H9 (cell line): ENCODE results near the gene ADSS1. TPM values are rescaled to one million over a fixed set of nuclear protein-coding genes. Genes with fewer than 3 reads are reported as not detected.

Experiments
- DNase-seq: peaks from one replicate; pipeline ENCODE4 v3.0.0-alpha.2; 2017
- H2AFZ ChIP-seq: one replicate; pipeline ENCODE4 v1.6.1; 2013; ENCODE audit warnings: mild to moderate bottlenecking, low read length, control low read depth, moderate library complexity
- H2AK5ac ChIP-seq: 2 replicates; pipeline ENCODE4 v1.6.1; 2013; ENCODE audit warnings: low read length, control low read depth, mixed read lengths; ENCODE audit not compliant: insufficient read length
- H2BK120ac ChIP-seq: one replicate; pipeline ENCODE4 v1.6.1; 2013; ENCODE audit warnings: low read depth, mild to moderate bottlenecking, low read length, control low read depth, inconsistent platforms; ENCODE audit not compliant: poor library complexity, severe bottlenecking
- H2BK12ac ChIP-seq: 2 replicates; pipeline ENCODE4 v1.6.1; 2013; ENCODE audit warnings: low read length, control low read depth, mixed read lengths, low read depth; ENCODE audit not compliant: insufficient read length
- H2BK15ac ChIP-seq: 2 replicates; pipeline ENCODE4 v1.6.1; 2013; ENCODE audit warnings: low read depth, low read length, control low read depth
- H2BK20ac ChIP-seq: one replicate; pipeline ENCODE4 v1.6.1; 2013; ENCODE audit warnings: low read depth, mild to moderate bottlenecking, low read length, control low read depth, inconsistent platforms; ENCODE audit not compliant: poor library complexity, severe bottlenecking
- H2BK5ac ChIP-seq: 2 replicates; pipeline ENCODE4 v1.6.1; 2013; ENCODE audit warnings: low read length, control low read depth, mixed read lengths; ENCODE audit not compliant: insufficient read length
- H3K14ac ChIP-seq: 2 replicates; pipeline ENCODE4 v1.6.1; 2013; ENCODE audit warnings: low read length, control low read depth; ENCODE audit not compliant: insufficient read depth
- H3K18ac ChIP-seq: 2 replicates; pipeline ENCODE4 v1.6.1; 2013; ENCODE audit warnings: low read depth, mild to moderate bottlenecking, mixed read lengths, low read length, control low read depth; ENCODE audit not compliant: insufficient read length
- H3K23ac ChIP-seq: 2 replicates; pipeline ENCODE4 v1.6.1; 2013; ENCODE audit warnings: low read length, control low read depth, mixed read lengths, low read depth; ENCODE audit not compliant: insufficient read length
- H3K23me2 ChIP-seq: 2 replicates; pipeline ENCODE4 v1.6.1; 2013; ENCODE audit warnings: low read depth, mild to moderate bottlenecking, mixed read lengths, low read length, control low read depth; ENCODE audit not compliant: insufficient read length, poor library complexity, severe bottlenecking
- H3K27ac ChIP-seq: 2 replicates; pipeline ENCODE4 v1.5.1; 2013; ENCODE audit warnings: low read length, control low read depth, mixed read lengths, low read depth; ENCODE audit not compliant: insufficient read length
- H3K27me3 ChIP-seq: 2 replicates; pipeline ENCODE4 v1.6.1; 2013; ENCODE audit warnings: low read length, control low read depth, inconsistent platforms; ENCODE audit not compliant: insufficient read depth
- H3K4ac ChIP-seq: 2 replicates; pipeline ENCODE4 v1.6.1; 2013; ENCODE audit warnings: low read depth, mild to moderate bottlenecking, control low read depth, inconsistent platforms, low read length, moderate library complexity
- H3K4me1 ChIP-seq: 2 replicates; pipeline ENCODE4 v1.6.1; 2013; ENCODE audit warnings: low read length, control low read depth, inconsistent platforms; ENCODE audit not compliant: insufficient read depth
- H3K4me2 ChIP-seq: 2 replicates; pipeline ENCODE4 v1.6.1; 2013; ENCODE audit warnings: low read length, control low read depth, mixed read lengths; ENCODE audit not compliant: insufficient read length, insufficient read depth
- H3K56ac ChIP-seq: 2 replicates; pipeline ENCODE4 v1.6.1; 2013; ENCODE audit warnings: low read depth, mild to moderate bottlenecking, mixed read lengths, low read length, control low read depth; ENCODE audit not compliant: insufficient read length
- H3K79me1 ChIP-seq: 2 replicates; pipeline ENCODE4 v1.6.1; 2013; ENCODE audit warnings: low read depth, mild to moderate bottlenecking, moderate library complexity, low read length, control low read depth, inconsistent platforms; ENCODE audit not compliant: insufficient read depth, poor library complexity, severe bottlenecking
- H3K79me2 ChIP-seq: 2 replicates; pipeline ENCODE4 v1.6.1; 2013; ENCODE audit warnings: low read length, control low read depth, inconsistent platforms; ENCODE audit not compliant: insufficient read depth
- H3K9ac ChIP-seq: 2 replicates; pipeline ENCODE4 v1.6.1; 2013; ENCODE audit warnings: low read length, control low read depth, mixed read lengths; ENCODE audit not compliant: insufficient read length; ENCODE audit errors: extremely low read depth
- H3K9me3 ChIP-seq: one replicate; pipeline ENCODE4 v1.6.1; 2013; ENCODE audit warnings: low read depth, low read length, inconsistent platforms; ENCODE audit not compliant: control insufficient read depth
- H3T11ph ChIP-seq: one replicate; pipeline ENCODE4 v1.6.1; 2013; ENCODE audit warnings: mild to moderate bottlenecking, low read length, control low read depth, inconsistent platforms
- H4K20me1 ChIP-seq: one replicate; pipeline ENCODE4 v1.6.1; 2013; ENCODE audit not compliant: control insufficient read depth, insufficient read length, insufficient read depth
- H4K5ac ChIP-seq: 2 replicates; pipeline ENCODE4 v1.6.1; 2013; ENCODE audit warnings: low read depth, mild to moderate bottlenecking, mixed read lengths, low read length, control low read depth; ENCODE audit not compliant: insufficient read length
- H4K8ac ChIP-seq: replicated peaks from 2 replicates; pipeline ENCODE4 v1.6.1; 2013; ENCODE audit warnings: low read length, control low read depth, mixed read lengths, low read depth; ENCODE audit not compliant: insufficient read length
- H4K91ac ChIP-seq: 2 replicates; pipeline ENCODE4 v1.6.1; 2013; ENCODE audit warnings: low read depth, mild to moderate bottlenecking, moderate library complexity, mixed read lengths, low read length, control low read depth; ENCODE audit not compliant: insufficient read length
- H3K27ac Mint-ChIP-seq, 3 experiments: 2 replicates in 2 of 3; 3 replicates in 1 of 3; pipeline ENCODE4 v1.8.0; 2020 to 2021; ENCODE audit warnings: mixed read lengths in 3 of 3, mild to moderate bottlenecking in 1 of 3, moderate library complexity in 1 of 3
- H3K27me3 Mint-ChIP-seq: 2 replicates; pipeline ENCODE4 v1.8.0; 2021; ENCODE audit warnings: low read depth, mild to moderate bottlenecking, moderate library complexity, mixed read lengths
- H3K36me3 Mint-ChIP-seq, 3 experiments: 2 replicates in 2 of 3; 3 replicates in 1 of 3; pipeline ENCODE4 v1.8.0; 2020 to 2021; ENCODE audit warnings: low read depth in 3 of 3, mixed read lengths in 3 of 3; ENCODE audit not compliant: insufficient read depth in 1 of 3
- H3K4me1 Mint-ChIP-seq, 2 experiments: 2 replicates each; pipeline ENCODE4 v1.8.0; 2020; ENCODE audit warnings: mixed read lengths in 2 of 2
- H3K4me3 Mint-ChIP-seq, 2 experiments: 2 replicates in 1 of 2; 3 replicates in 1 of 2; pipeline ENCODE4 v1.8.0; 2020 to 2021; ENCODE audit warnings: mild to moderate bottlenecking in 2 of 2, mixed read lengths in 2 of 2, moderate library complexity in 1 of 2
- H3K9me3 Mint-ChIP-seq, 2 experiments: 2 replicates in 1 of 2; 3 replicates in 1 of 2; pipeline ENCODE4 v1.8.0; 2020; ENCODE audit warnings: mild to moderate bottlenecking in 2 of 2, mixed read lengths in 2 of 2, moderate library complexity in 1 of 2
- WGBS: extraction: QIAGEN DNeasy Blood & Tissue Kit; methylation state at CpG from one replicate; pipeline ENCODE4 v1.1.7; 2013; ENCODE audit warnings: missing lambda C conversion rate, low lambda C conversion rate, mixed read lengths; ENCODE audit not compliant: insufficient read length; ENCODE audit errors: extremely low coverage; 5-methylcytosine and 5-hydroxymethylcytosine counted together
- total RNA-seq: library from RNA; stranded (reverse); gene quantifications from 2 replicates; pipeline ENCODE4 v1.2.1, GENCODE V29; 2021
- TF ChIP-seq, protein P1 (sequence below): fragments of 200-600 bp; sonication (generic); conservative IDR thresholded peaks from 3 replicates; pipeline ENCODE4 v1.8.0; 2021; ENCODE audit warnings: antibody characterized with exemption, mild to moderate bottlenecking

ADSS1 gene
- total RNA-seq, 1 experiment from 2014 or later: 8.5 TPM

DNA sequence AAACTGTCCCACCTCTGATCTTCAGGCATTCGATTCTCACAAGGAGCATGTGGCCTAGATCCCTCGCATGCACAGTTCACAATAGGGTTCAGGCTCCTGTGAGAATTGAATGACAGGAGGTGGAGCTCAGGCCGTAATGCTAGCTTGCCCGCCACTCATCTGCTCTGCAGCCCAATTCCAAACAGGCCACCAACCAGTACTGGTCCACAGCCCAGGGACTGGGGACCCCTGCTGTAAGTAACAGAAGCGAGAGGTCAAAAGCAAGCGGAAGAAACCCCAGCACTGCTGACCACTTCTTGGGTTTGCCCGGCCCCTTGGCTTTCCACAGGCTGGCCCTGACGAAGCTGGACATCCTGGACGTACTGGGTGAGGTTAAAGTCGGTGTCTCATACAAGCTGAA, 20.5 kb downstream of the ADSS1 start:
- no peak overlapping the region for H3K27ac ChIP-seq
- H3K27me3 ChIP-seq: no peaks in the 10 kb centered on the region
- H2BK15ac ChIP-seq: no peak overlapping the region
- H4K5ac ChIP-seq: no peak overlapping the region
- H3K14ac ChIP-seq: no peak overlapping the region
- no peak overlapping the region for H3T11ph ChIP-seq
- no peak overlapping the region for H3K4ac ChIP-seq
- H3K9me3 Mint-ChIP-seq: no peaks in the 10 kb centered on the region
- no peak overlapping the region for H3K56ac ChIP-seq
- no peak overlapping the region for H3K9ac ChIP-seq
- H3K79me1 ChIP-seq: no peaks in the 10 kb centered on the region
- no peak overlapping the region for H2BK5ac ChIP-seq
- peaks cover 2% of the 10 kb centered on the region for H3K9me3 ChIP-seq
- H2AFZ ChIP-seq: no peak overlapping the region
- H2BK20ac ChIP-seq: no peak overlapping the region
- H3K18ac ChIP-seq: no peak overlapping the region
- no CpG with 5 or more reads among the region's 10 CpGs for WGBS
- H3K23me2 ChIP-seq: no peaks in the 10 kb centered on the region
- no peak overlapping the region for H3K4me2 ChIP-seq
- H3K27ac Mint-ChIP-seq: no peak overlapping the region
- peaks cover 2% of the 10 kb centered on the region for H3K27me3 Mint-ChIP-seq
- TF ChIP-seq, protein P1, sequence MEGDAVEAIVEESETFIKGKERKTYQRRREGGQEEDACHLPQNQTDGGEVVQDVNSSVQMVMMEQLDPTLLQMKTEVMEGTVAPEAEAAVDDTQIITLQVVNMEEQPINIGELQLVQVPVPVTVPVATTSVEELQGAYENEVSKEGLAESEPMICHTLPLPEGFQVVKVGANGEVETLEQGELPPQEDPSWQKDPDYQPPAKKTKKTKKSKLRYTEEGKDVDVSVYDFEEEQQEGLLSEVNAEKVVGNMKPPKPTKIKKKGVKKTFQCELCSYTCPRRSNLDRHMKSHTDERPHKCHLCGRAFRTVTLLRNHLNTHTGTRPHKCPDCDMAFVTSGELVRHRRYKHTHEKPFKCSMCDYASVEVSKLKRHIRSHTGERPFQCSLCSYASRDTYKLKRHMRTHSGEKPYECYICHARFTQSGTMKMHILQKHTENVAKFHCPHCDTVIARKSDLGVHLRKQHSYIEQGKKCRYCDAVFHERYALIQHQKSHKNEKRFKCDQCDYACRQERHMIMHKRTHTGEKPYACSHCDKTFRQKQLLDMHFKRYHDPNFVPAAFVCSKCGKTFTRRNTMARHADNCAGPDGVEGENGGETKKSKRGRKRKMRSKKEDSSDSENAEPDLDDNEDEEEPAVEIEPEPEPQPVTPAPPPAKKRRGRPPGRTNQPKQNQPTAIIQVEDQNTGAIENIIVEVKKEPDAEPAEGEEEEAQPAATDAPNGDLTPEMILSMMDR: no peak
- H4K8ac ChIP-seq: no peak overlapping the region
- no peak overlapping the region for H3K23ac ChIP-seq
- H2BK12ac ChIP-seq: no peak overlapping the region
- no peak for DNase-seq
- peaks cover 3 to 26% (median 4%) of the 10 kb centered on the region in 3 experiments; a peak in 6 of 7 replicates for H3K36me3 Mint-ChIP-seq
- no peak overlapping the region for H3K4me3 Mint-ChIP-seq
- H4K20me1 ChIP-seq: no peaks in the 10 kb centered on the region
- H2BK120ac ChIP-seq: no peak overlapping the region
- no peaks in the 10 kb centered on the region for H3K79me2 ChIP-seq
- H4K91ac ChIP-seq: no peak overlapping the region
- H3K4me1 Mint-ChIP-seq: peaks cover 4 to 7% of the 10 kb centered on the region in 2 experiments
- H3K4me1 ChIP-seq: no peaks in the 10 kb centered on the region
- no peak overlapping the region for H2AK5ac ChIP-seq
